ENCODE results near the gene JCHAIN.
"Not testable (repeated sequence)": the region's sequence is repeated elsewhere in the genome, so short reads cannot be mapped to it uniquely, and the experiment has no call there.

The JCHAIN gene

GRCh38 chr4:70688795-70689231 lies 22.5 kb upstream of the JCHAIN start:
- no peak overlapping the region for H3K4ac ChIP-seq (ENCODE audit: low read length)
- no CpG with 5 or more reads among the region's 19 CpGs for WGBS, 2 donors (ENCODE audit: extremely low coverage in 2 of 2, insufficient read length in 2 of 2, insufficient replicate concordance in 1 of 2)
- H3K9me3 ChIP-seq (replicated peaks in 1 of 2; ENCODE audit: control insufficient read depth in 2 of 2, insufficient read depth in 1 of 2, low read depth in 1 of 2, low read length in 2 of 2): peaks cover 0 to 2% of the 10 kb centered on the region in 2 donors
- H3K27me3 ChIP-seq (ENCODE audit: control insufficient read depth in 3 of 3, insufficient read depth in 3 of 3, low read depth in 1 of 3, low read length in 3 of 3): no peaks in the 10 kb centered on the region
- peaks cover 3 to 12% of the 10 kb centered on the region in 2 donors for H3K4me1 ChIP-seq (ENCODE audit: control insufficient read depth in 2 of 2, insufficient read depth in 1 of 2, low read depth in 1 of 2, low read length in 2 of 2)
- peak overlapping the region; percentile 25 for H3K14ac ChIP-seq (ENCODE audit: low read length)
- peak overlapping the region; percentile 75 for H3K4me2 ChIP-seq (ENCODE audit: insufficient read depth, low read length, poor library complexity, severe bottlenecking)
- peak overlapping the region; percentile 86 for H3K27ac ChIP-seq (replicated peaks; ENCODE audit: low read length)
- peak overlapping the region; percentile 64 for H2AK5ac ChIP-seq (ENCODE audit: low read depth, low read length)
- H2BK5ac ChIP-seq (ENCODE audit: low read length): peak overlapping the region; percentile 30
- no peak overlapping the region for H2BK120ac ChIP-seq (ENCODE audit: low read depth, low read length)
- peak overlapping the region; percentile 98 for H4K8ac ChIP-seq (ENCODE audit: low read depth, low read length)
- peak overlapping the region; percentile 85 for H2BK15ac ChIP-seq (ENCODE audit: low read length)
- H4K91ac ChIP-seq (ENCODE audit: low read depth, low read length, poor library complexity): peak overlapping the region; percentile 61
- H3K9ac ChIP-seq (ENCODE audit: low read depth, low read length, poor library complexity): peak overlapping the region; percentile 98
- peak overlapping the region; percentile 94 for H2AFZ ChIP-seq (ENCODE audit: low read length)
- peak overlapping the region; percentile 98 for H3K18ac ChIP-seq (ENCODE audit: low read length)
- DNase-seq (ENCODE audit: low spot score): no peak
- H2BK12ac ChIP-seq (ENCODE audit: low read length): peak overlapping the region; percentile 7
- H3K4me3 ChIP-seq (ENCODE audit: low read length in 2 of 2): peak overlapping the region; percentile 89 to 97
- peak overlapping the region; percentile 87 for H3K23ac ChIP-seq (ENCODE audit: low read depth, low read length, poor library complexity)
- peaks cover 4% of the 10 kb centered on the region for H3K79me1 ChIP-seq (ENCODE audit: low read depth, low read length)
- peaks cover 4 to 44% of the 10 kb centered on the region in 2 donors for H3K36me3 ChIP-seq (replicated peaks in 1 of 2; ENCODE audit: control insufficient read depth in 2 of 2, insufficient read depth in 2 of 2, low read length in 2 of 2)

- Histone ChIP-seq H3K4me1 (ENCODE audit: control insufficient read depth in 2 of 2, insufficient read depth in 1 of 2, low read depth in 1 of 2, low read length in 2 of 2) (peaks cover 3 to 12% of the 10 kb centered on the region in 2 donors), H2BK5ac (ENCODE audit: low read length) (peak within 1 kb of the TSS; percentile 30), H3K18ac (ENCODE audit: low read length) (peak within 1 kb of the TSS; percentile 98), H3K23ac (ENCODE audit: low read depth, low read length, poor library complexity) (peak within 1 kb of the TSS; percentile 87), H2BK15ac (ENCODE audit: low read length) (peak within 1 kb of the TSS; percentile 85), H2AFZ (ENCODE audit: low read length) (peak within 1 kb of the TSS; percentile 94), H2BK120ac (ENCODE audit: low read depth, low read length) (no peak within 1 kb of the TSS), H3K27ac (replicated peaks; ENCODE audit: low read length) (peak within 1 kb of the TSS; percentile 86), H4K8ac (ENCODE audit: low read depth, low read length) (peak within 1 kb of the TSS; percentile 98), H3K14ac (ENCODE audit: low read length) (peak within 1 kb of the TSS; percentile 25), H3K79me1 (ENCODE audit: low read depth, low read length) (peaks cover 4% of the 10 kb centered on the region), H3K4ac (ENCODE audit: low read length) (no peak within 1 kb of the TSS), H3K4me2 (ENCODE audit: insufficient read depth, low read length, poor library complexity, severe bottlenecking) (peak within 1 kb of the TSS; percentile 75), H4K91ac (ENCODE audit: low read depth, low read length, poor library complexity) (peak within 1 kb of the TSS; percentile 61), H3K4me3 (ENCODE audit: low read length in 2 of 2) (peak within 1 kb of the TSS; percentile 89 to 97), H2AK5ac (ENCODE audit: low read depth, low read length) (peak within 1 kb of the TSS; percentile 64), H2BK12ac (ENCODE audit: low read length) (peak within 1 kb of the TSS; percentile 7), H3K27me3 (ENCODE audit: control insufficient read depth in 3 of 3, insufficient read depth in 3 of 3, low read depth in 1 of 3, low read length in 3 of 3) (no peaks in the 10 kb centered on the region), H3K9ac (ENCODE audit: low read depth, low read length, poor library complexity) (peak within 1 kb of the TSS; percentile 98), H3K9me3 (replicated peaks in 1 of 2; ENCODE audit: control insufficient read depth in 2 of 2, insufficient read depth in 1 of 2, low read depth in 1 of 2, low read length in 2 of 2) (peaks cover 0 to 2% of the 10 kb centered on the region in 2 donors), H3K36me3 (replicated peaks in 1 of 2; ENCODE audit: control insufficient read depth in 2 of 2, insufficient read depth in 2 of 2, low read length in 2 of 2) (peaks cover 4 to 37% of the 10 kb centered on the region in 2 donors)
- DNase-seq (ENCODE audit: low spot score): peak; percentile 96
- no CpG with 5 or more reads among the region's 70 CpGs for WGBS, 2 donors (ENCODE audit: extremely low coverage in 2 of 2, insufficient read length in 2 of 2, insufficient replicate concordance in 1 of 2)
Measured at GRCh38 chr4:70687821-70688794, 21.8 kb upstream of the JCHAIN start, which contains the start of gene UTP3. UTP3 (plus strand) TSS chr4:70688532; CDS start chr4:70688678, 146 bp downstream.

- Histone ChIP-seq H2AFZ (ENCODE audit: low read length) (peak overlapping the region; percentile 94), H3K4me1 (ENCODE audit: control insufficient read depth in 2 of 2, insufficient read depth in 1 of 2, low read depth in 1 of 2, low read length in 2 of 2) (peaks cover 3 to 12% of the 10 kb centered on the region in 2 donors), H3K27me3 (ENCODE audit: control insufficient read depth in 3 of 3, insufficient read depth in 3 of 3, low read depth in 1 of 3, low read length in 3 of 3) (no peaks in the 10 kb centered on the region), H3K36me3 (replicated peaks in 1 of 2; ENCODE audit: control insufficient read depth in 2 of 2, insufficient read depth in 2 of 2, low read length in 2 of 2) (peaks cover 4 to 30% of the 10 kb centered on the region in 2 donors), H2BK15ac (ENCODE audit: low read length) (no peak overlapping the region), H2AK5ac (ENCODE audit: low read depth, low read length) (no peak overlapping the region), H3K18ac (ENCODE audit: low read length) (no peak overlapping the region), H3K14ac (ENCODE audit: low read length) (no peak overlapping the region), H4K91ac (ENCODE audit: low read depth, low read length, poor library complexity) (no peak overlapping the region), H2BK120ac (ENCODE audit: low read depth, low read length) (no peak overlapping the region), H3K9ac (ENCODE audit: low read depth, low read length, poor library complexity) (no peak overlapping the region), H3K27ac (replicated peaks; ENCODE audit: low read length) (peak overlapping the region; percentile 86), H3K4me3 (ENCODE audit: low read length in 2 of 2) (peak overlapping the region; percentile 89 to 97), H3K79me1 (ENCODE audit: low read depth, low read length) (peaks cover 4% of the 10 kb centered on the region), H3K23ac (ENCODE audit: low read depth, low read length, poor library complexity) (peak overlapping the region; percentile 73), H3K4ac (ENCODE audit: low read length) (no peak overlapping the region), H3K9me3 (replicated peaks in 1 of 2; ENCODE audit: control insufficient read depth in 2 of 2, insufficient read depth in 1 of 2, low read depth in 1 of 2, low read length in 2 of 2) (peaks cover 0 to 2% of the 10 kb centered on the region in 2 donors), H2BK5ac (ENCODE audit: low read length) (no peak overlapping the region), H2BK12ac (ENCODE audit: low read length) (no peak overlapping the region), H3K4me2 (ENCODE audit: insufficient read depth, low read length, poor library complexity, severe bottlenecking) (peak overlapping the region; percentile 71), H4K8ac (ENCODE audit: low read depth, low read length) (no peak overlapping the region)
- DNase-seq (ENCODE audit: low spot score): no peak
- no CpG with 5 or more reads among the region's 13 CpGs for WGBS, 2 donors (ENCODE audit: extremely low coverage in 2 of 2, insufficient read length in 2 of 2, insufficient replicate concordance in 1 of 2)
Measured at GRCh38 chr4:70687392-70687791, 21.1 kb upstream of the JCHAIN start.

- not testable (repeated sequence) for H3K36me3 ChIP-seq (replicated peaks in 1 of 2; ENCODE audit: control insufficient read depth in 2 of 2, insufficient read depth in 2 of 2, low read length in 2 of 2); H3K23ac ChIP-seq (ENCODE audit: low read depth, low read length, poor library complexity)
- no CpG with 5 or more reads among the region's 3 CpGs for WGBS, 2 donors (ENCODE audit: extremely low coverage in 2 of 2, insufficient read length in 2 of 2, insufficient replicate concordance in 1 of 2)
Measured at GRCh38 chr4:70682142-70682541, 15.8 kb upstream of the JCHAIN start.

More at GRCh38 chr4:70682142-70682541, 15.8 kb upstream of the JCHAIN start:
- not testable (repeated sequence) for H2BK15ac ChIP-seq (ENCODE audit: low read length); H2BK120ac ChIP-seq (ENCODE audit: low read depth, low read length); H3K4me2 ChIP-seq (ENCODE audit: insufficient read depth, low read length, poor library complexity, severe bottlenecking); H2BK5ac ChIP-seq (ENCODE audit: low read length); H2AFZ ChIP-seq (ENCODE audit: low read length); H3K4ac ChIP-seq (ENCODE audit: low read length); H4K8ac ChIP-seq (ENCODE audit: low read depth, low read length); H3K27me3 ChIP-seq (ENCODE audit: control insufficient read depth in 3 of 3, insufficient read depth in 3 of 3, low read depth in 1 of 3, low read length in 3 of 3); H3K9me3 ChIP-seq (replicated peaks in 1 of 2; ENCODE audit: control insufficient read depth in 2 of 2, insufficient read depth in 1 of 2, low read depth in 1 of 2, low read length in 2 of 2); H3K14ac ChIP-seq (ENCODE audit: low read length); H3K18ac ChIP-seq (ENCODE audit: low read length); DNase-seq (ENCODE audit: low spot score); H3K79me1 ChIP-seq (ENCODE audit: low read depth, low read length); H2AK5ac ChIP-seq (ENCODE audit: low read depth, low read length); H3K27ac ChIP-seq (replicated peaks; ENCODE audit: low read length); H3K4me1 ChIP-seq (ENCODE audit: control insufficient read depth in 2 of 2, insufficient read depth in 1 of 2, low read depth in 1 of 2, low read length in 2 of 2); H2BK12ac ChIP-seq (ENCODE audit: low read length); H4K91ac ChIP-seq (ENCODE audit: low read depth, low read length, poor library complexity); H3K9ac ChIP-seq (ENCODE audit: low read depth, low read length, poor library complexity)
- H3K4me3 ChIP-seq (ENCODE audit: low read length in 2 of 2): peak overlapping the region in 1 of 2 donors; percentile 58

Measured in neuronal stem cell (in vitro differentiated cells).